Kidney epithelial cell (primary cell): Measurements from ENCODE around the gene GASK1A. TPM values are rescaled to one million over a fixed set of nuclear protein-coding genes. Genes with fewer than 3 reads are reported as not detected.

ENCODE experiments used
- DNase-seq: peaks from one replicate; pipeline ENCODE4 v3.0.0-alpha.2; 2010; ENCODE audit warnings: low read depth
- H3K27me3 ChIP-seq: 2 replicates; pipeline ENCODE4 v1.6.0; 2011; ENCODE audit warnings: low read length; ENCODE audit not compliant: control insufficient read depth, insufficient read depth
- H3K36me3 ChIP-seq: 2 replicates; pipeline ENCODE4 v1.5.1; 2011; ENCODE audit warnings: low read length; ENCODE audit not compliant: control insufficient read depth, insufficient read depth
- H3K4me3 ChIP-seq: 2 replicates; pipeline ENCODE4 v1.5.1; 2011; ENCODE audit warnings: low read depth, mild to moderate bottlenecking, control low read depth, low read length
- CTCF ChIP-seq: IDR thresholded peaks from 2 replicates; pipeline ENCODE4 v1.5.1; 2011; ENCODE audit warnings: mild to moderate bottlenecking, moderate library complexity, low read length, control low read depth, inconsistent platforms; ENCODE audit not compliant: insufficient read depth, poor library complexity, severe bottlenecking
- total RNA-seq: library from RNA; depleted of rRNA; stranded (reverse); fragments of >200 nt; gene quantifications from 2 replicates; pipeline ENCODE4 v1.2.3, GENCODE V29; 2015

GASK1A gene
- total RNA-seq, 1 donor from 2014 or later: 1.0 TPM

- DNase-seq: no peak
- H3K4me3 ChIP-seq: no peak overlapping the region
- H3K36me3 ChIP-seq: no peaks in the 10 kb centered on the region
- TF ChIP-seq CTCF: no peak
- no peaks in the 10 kb centered on the region for H3K27me3 ChIP-seq
Measured at GRCh38 chr3:43034911-43035310, 55.8 kb downstream of the GASK1A start.

- DNase-seq: no peak
- H3K36me3 ChIP-seq: no peaks in the 10 kb centered on the region
- H3K4me3 ChIP-seq: no peak overlapping the region
- TF ChIP-seq CTCF: no peak
- no peaks in the 10 kb centered on the region for H3K27me3 ChIP-seq
Measured at GRCh38 chr3:43035801-43036365, 56.8 kb downstream of the GASK1A start.

- no peaks in the 10 kb centered on the region for H3K36me3 ChIP-seq
- no peak for TF ChIP-seq CTCF
- no peaks in the 10 kb centered on the region for H3K27me3 ChIP-seq
- no peak overlapping the region for H3K4me3 ChIP-seq
- no peak for DNase-seq
Measured at GRCh38 chr3:43036621-43037423, 57.7 kb downstream of the GASK1A start.

GRCh38 chr3:43038010-43038409, 58.9 kb downstream of the GASK1A start:
- no peak overlapping the region for H3K4me3 ChIP-seq
- DNase-seq: no peak
- H3K36me3 ChIP-seq: no peaks in the 10 kb centered on the region
- no peak for TF ChIP-seq CTCF
- H3K27me3 ChIP-seq: no peaks in the 10 kb centered on the region

- H3K4me3 ChIP-seq: no peak overlapping the region
- H3K27me3 ChIP-seq: no peaks in the 10 kb centered on the region
- no peak for TF ChIP-seq CTCF
- DNase-seq: no peak
- no peaks in the 10 kb centered on the region for H3K36me3 ChIP-seq
Measured at GRCh38 chr3:43041517-43041916, 62.4 kb downstream of the GASK1A start.
